GM21737 (cell line): ENCODE measurements around the gene FHOD3.

Source experiments
- ATAC-seq: cut with Tn5 transposase; IDR thresholded peaks from one replicate; pipeline ENCODE4 v1.9.1; 2021; ENCODE audit warnings: mild to moderate bottlenecking, moderate library complexity; ENCODE audit not compliant: unreplicated experiment

Gene FHOD3

GRCh38 chr18:36649205-36649604, 351.7 kb downstream of the FHOD3 start:
- ATAC-seq, result no peak

- ATAC-seq, result no peak
These were observed 352.8 kb downstream of the FHOD3 start for GRCh38 chr18:36650266-36650665.

GRCh38 chr18:36650906-36651305, 353.4 kb downstream of the FHOD3 start:
- ATAC-seq, result peak; percentile 83

- ATAC-seq, result no peak
These were observed 355.0 kb downstream of the FHOD3 start for GRCh38 chr18:36652503-36652902.

GRCh38 chr18:36653141-36653869, 355.8 kb downstream of the FHOD3 start:
- no peak for ATAC-seq

- ATAC-seq, result no peak
These were observed 356.4 kb downstream of the FHOD3 start for GRCh38 chr18:36653870-36654269.

- ATAC-seq, result no peak
These were observed 357.6 kb downstream of the FHOD3 start for GRCh38 chr18:36655074-36655473.

- ATAC-seq, result no peak
These were observed 358.4 kb downstream of the FHOD3 start for GRCh38 chr18:36655930-36656329.

- no peak for ATAC-seq
These were observed 361.1 kb downstream of the FHOD3 start for GRCh38 chr18:36658611-36659010.

- no peak for ATAC-seq
These were observed 362.8 kb downstream of the FHOD3 start for GRCh38 chr18:36660311-36660710.

GRCh38 chr18:36661999-36662398, 364.5 kb downstream of the FHOD3 start:
- ATAC-seq, result no peak

- ATAC-seq, result no peak
These were observed 365.8 kb downstream of the FHOD3 start for GRCh38 chr18:36663312-36663711.

GRCh38 chr18:36665952-36666351, 368.4 kb downstream of the FHOD3 start:
- no peak for ATAC-seq

GRCh38 chr18:36667811-36668210, 370.3 kb downstream of the FHOD3 start:
- ATAC-seq, result no peak

GRCh38 chr18:36668349-36668748, 370.8 kb downstream of the FHOD3 start:
- ATAC-seq, result no peak

GRCh38 chr18:36672437-36673344, 375.2 kb downstream of the FHOD3 start:
- ATAC-seq, result peak; percentile 75

GRCh38 chr18:36673452-36673851, 375.9 kb downstream of the FHOD3 start:
- no peak for ATAC-seq

- ATAC-seq, result no peak
These were observed 377.6 kb downstream of the FHOD3 start for GRCh38 chr18:36675076-36675475.

- ATAC-seq, result no peak
These were observed 378.0 kb downstream of the FHOD3 start for GRCh38 chr18:36675542-36675941.

GRCh38 chr18:36676629-36677028, 379.1 kb downstream of the FHOD3 start:
- no peak for ATAC-seq

GRCh38 chr18:36680042-36680441, 382.5 kb downstream of the FHOD3 start:
- no peak for ATAC-seq

- no peak for ATAC-seq
These were observed 388.1 kb downstream of the FHOD3 start for GRCh38 chr18:36685580-36685979.
